Measurements from ENCODE around the gene TFF3. TPM values are rescaled to one million over a fixed set of nuclear protein-coding genes. Genes with fewer than 3 reads are reported as not detected.

Gene TFF3
- total RNA-seq, 2 donors from 2014 or later, result 5.5 TPM; not detected in 1

DNA sequence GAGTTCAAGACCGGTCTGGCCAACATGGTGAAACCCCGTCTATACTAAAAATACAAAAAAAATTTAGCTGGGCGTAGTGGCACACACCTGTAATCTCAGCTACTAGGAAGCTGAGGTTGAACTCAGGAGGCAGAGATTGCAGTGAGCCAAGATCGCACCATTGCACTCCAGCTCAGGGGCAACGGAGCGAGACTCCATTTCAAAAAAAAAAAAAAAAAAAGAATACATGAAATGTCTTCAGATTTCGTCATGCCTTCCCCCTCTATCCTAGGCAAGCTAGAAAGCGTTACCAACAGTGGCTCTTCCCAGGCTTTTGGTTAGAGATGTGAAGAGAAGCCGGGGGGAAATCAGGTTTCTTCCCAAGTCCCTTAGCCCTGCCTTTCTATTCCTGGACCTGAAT, 47.5 kb upstream of the TFF3 start:
- H3K27ac ChIP-seq (ENCODE audit: low read depth, low read length), result no peak overlapping the region
- Mint-ChIP-seq H3K27ac (no peak overlapping the region), H3K4me1 (peaks cover 11% of the 10 kb centered on the region), H3K36me3 (ENCODE audit: low read depth) (no peaks in the 10 kb centered on the region), H3K9me3 (peaks cover 16% of the 10 kb centered on the region), H3K4me3 (no peak overlapping the region), H3K27me3 (ENCODE audit: insufficient read depth) (peaks cover 4% of the 10 kb centered on the region)
- WGBS, 2 experiments (ENCODE audit: insufficient coverage in 1 of 2, insufficient read length in 1 of 2), result 92 to 94% methylated on average over 3 to 8 of the region's 9 CpGs
- no peak for DNase-seq
- no peaks in the 10 kb centered on the region for H3K36me3 ChIP-seq (ENCODE audit: control insufficient read depth, insufficient read depth, low read length)
- no peak for TF ChIP-seq CTCF (conservative IDR thresholded peaks at IDR 0.05)
- H3K4me1 ChIP-seq (ENCODE audit: control insufficient read depth, insufficient read depth, low read length), result peaks cover 4% of the 10 kb centered on the region
- H3K9me3 ChIP-seq (ENCODE audit: control insufficient read depth, low read length), result no peaks in the 10 kb centered on the region
- no peaks in the 10 kb centered on the region for H3K27me3 ChIP-seq (ENCODE audit: control insufficient read depth, insufficient read depth, low read length, poor library complexity, severe bottlenecking)
- H3K9ac ChIP-seq (ENCODE audit: extremely low read depth, low read length, poor library complexity, severe bottlenecking), result no peak overlapping the region
- no peak overlapping the region for H3K4me3 ChIP-seq (ENCODE audit: low read length)

DNA sequence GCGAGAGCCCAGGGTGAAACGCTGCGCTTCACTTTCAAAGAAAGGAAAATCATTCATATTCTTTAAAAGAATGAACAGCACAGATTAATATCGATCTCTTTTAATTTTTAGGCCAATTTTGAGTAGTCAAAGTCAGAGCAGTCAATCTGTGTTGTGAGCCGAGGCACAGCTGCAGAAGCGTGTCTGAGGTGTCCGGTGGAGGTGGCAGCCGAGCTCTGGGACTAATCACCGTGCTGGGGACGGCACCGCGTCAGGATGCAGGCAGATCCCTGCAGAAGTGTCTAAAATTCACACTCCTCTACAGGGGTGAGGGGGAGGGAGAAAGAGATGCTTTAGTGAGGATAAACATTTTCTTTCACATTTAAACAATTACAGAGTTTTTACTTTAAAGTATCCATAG, 47.0 kb upstream of the TFF3 start:
- no peak for DNase-seq
- Mint-ChIP-seq H3K27ac (no peak overlapping the region), H3K4me1 (peaks cover 9% of the 10 kb centered on the region), H3K9me3 (peaks cover 16% of the 10 kb centered on the region), H3K4me3 (no peak overlapping the region), H3K36me3 (ENCODE audit: low read depth) (no peaks in the 10 kb centered on the region), H3K27me3 (ENCODE audit: insufficient read depth) (peaks cover 4% of the 10 kb centered on the region)
- Histone ChIP-seq H3K9me3 (ENCODE audit: control insufficient read depth, low read length) (no peaks in the 10 kb centered on the region), H3K27ac (ENCODE audit: low read depth, low read length) (no peak overlapping the region), H3K27me3 (ENCODE audit: control insufficient read depth, insufficient read depth, low read length, poor library complexity, severe bottlenecking) (no peaks in the 10 kb centered on the region), H3K9ac (ENCODE audit: extremely low read depth, low read length, poor library complexity, severe bottlenecking) (no peak overlapping the region), H3K4me3 (ENCODE audit: low read length) (no peak overlapping the region), H3K4me1 (ENCODE audit: control insufficient read depth, insufficient read depth, low read length) (peaks cover 4% of the 10 kb centered on the region), H3K36me3 (ENCODE audit: control insufficient read depth, insufficient read depth, low read length) (no peaks in the 10 kb centered on the region)
- WGBS, 2 experiments (ENCODE audit: insufficient coverage in 1 of 2, insufficient read length in 1 of 2), result 94 to 97% methylated on average over 5 to 9 of the region's 12 CpGs
- TF ChIP-seq CTCF (conservative IDR thresholded peaks at IDR 0.05), result no peak

GRCh38 chr21:42361286-42361685, 46.1 kb upstream of the TFF3 start:
- H3K27ac Mint-ChIP-seq, result no peak overlapping the region
- H3K4me3 Mint-ChIP-seq, result no peak overlapping the region
- no peaks in the 10 kb centered on the region for H3K4me1 ChIP-seq (ENCODE audit: control insufficient read depth, insufficient read depth, low read length)
- no peak overlapping the region for H3K4me3 ChIP-seq (ENCODE audit: low read length)
- WGBS, 2 experiments (ENCODE audit: insufficient coverage in 1 of 2, insufficient read length in 1 of 2), result 70 to 84% methylated on average over 2 to 7 of the region's 7 CpGs
- no peak overlapping the region for H3K27ac ChIP-seq (ENCODE audit: low read depth, low read length)
- no peak overlapping the region for H3K9ac ChIP-seq (ENCODE audit: extremely low read depth, low read length, poor library complexity, severe bottlenecking)
- no peaks in the 10 kb centered on the region for H3K9me3 ChIP-seq (ENCODE audit: control insufficient read depth, low read length)
- no peaks in the 10 kb centered on the region for H3K36me3 ChIP-seq (ENCODE audit: control insufficient read depth, insufficient read depth, low read length)
- H3K27me3 Mint-ChIP-seq (ENCODE audit: insufficient read depth), result peaks cover 4% of the 10 kb centered on the region
- peaks cover 5% of the 10 kb centered on the region for H3K4me1 Mint-ChIP-seq
- no peak for DNase-seq
- no peak for TF ChIP-seq CTCF (conservative IDR thresholded peaks at IDR 0.05)
- no peaks in the 10 kb centered on the region for H3K36me3 Mint-ChIP-seq (ENCODE audit: low read depth)
- peaks cover 16% of the 10 kb centered on the region for H3K9me3 Mint-ChIP-seq
- no peaks in the 10 kb centered on the region for H3K27me3 ChIP-seq (ENCODE audit: control insufficient read depth, insufficient read depth, low read length, poor library complexity, severe bottlenecking)
